Measurements from ENCODE around the gene XKR8.

Gene XKR8

DNA sequence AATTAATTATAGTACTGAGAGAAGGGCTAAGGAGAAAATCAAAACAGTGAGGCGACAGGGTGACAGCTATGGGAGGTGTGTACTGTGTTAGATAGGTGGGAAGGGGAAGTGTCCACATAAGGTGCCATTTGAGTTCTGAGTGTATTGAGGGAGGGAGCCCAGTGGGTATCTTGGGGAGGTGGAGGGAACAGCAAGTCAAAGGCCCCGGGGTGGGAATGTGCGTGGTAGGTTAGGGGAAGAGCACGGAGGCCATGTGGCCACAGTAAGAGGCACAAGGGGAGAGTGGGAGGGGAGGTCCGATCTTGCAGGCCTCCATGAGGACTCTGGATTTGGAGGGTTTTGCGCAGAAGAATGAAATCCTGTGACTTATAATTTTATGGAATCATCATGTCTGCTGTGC lies 3.0 kb upstream of the XKR8 start:
- DNase-seq, result no peak

DNA sequence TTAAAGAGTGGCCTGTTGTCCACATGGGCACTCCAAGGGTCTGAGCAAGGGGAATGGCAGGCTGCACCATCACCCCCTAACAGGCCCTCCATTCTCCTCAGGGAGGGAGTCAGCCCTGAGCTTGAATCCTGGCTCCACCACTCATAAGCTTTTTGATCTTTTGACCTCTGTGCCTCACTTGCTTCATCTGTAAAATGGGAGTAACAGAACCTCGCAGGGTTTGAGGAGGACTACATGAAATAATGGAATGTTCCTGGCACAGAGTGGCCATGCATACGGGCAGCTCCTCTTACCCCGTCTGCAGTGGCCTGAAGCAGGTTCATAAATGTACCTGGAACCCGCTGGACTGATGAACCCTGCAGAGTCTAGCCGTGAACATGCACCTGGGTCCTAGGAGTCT lies 2.1 kb upstream of the XKR8 start:
- no peak for DNase-seq

DNA sequence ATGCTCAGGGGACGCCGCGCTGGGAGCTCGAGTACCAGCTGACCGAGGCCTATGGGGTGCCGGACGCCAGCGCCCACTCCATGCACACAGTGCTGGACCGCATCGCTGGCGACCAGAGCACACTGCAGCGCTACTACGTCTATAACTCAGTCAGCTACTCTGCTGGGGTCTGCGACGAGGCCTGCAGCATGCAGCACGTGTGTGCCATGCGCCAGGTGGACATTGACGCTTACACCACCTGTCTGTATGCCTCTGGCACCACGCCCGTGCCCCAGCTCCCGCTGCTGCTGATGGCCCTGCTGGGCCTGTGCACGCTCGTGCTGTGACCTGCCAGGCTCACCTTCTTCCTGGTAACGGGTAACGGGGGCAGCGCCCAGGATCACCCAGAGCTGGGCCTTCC lies 1.3 kb upstream of the XKR8 start:
- DNase-seq, result no peak

DNA sequence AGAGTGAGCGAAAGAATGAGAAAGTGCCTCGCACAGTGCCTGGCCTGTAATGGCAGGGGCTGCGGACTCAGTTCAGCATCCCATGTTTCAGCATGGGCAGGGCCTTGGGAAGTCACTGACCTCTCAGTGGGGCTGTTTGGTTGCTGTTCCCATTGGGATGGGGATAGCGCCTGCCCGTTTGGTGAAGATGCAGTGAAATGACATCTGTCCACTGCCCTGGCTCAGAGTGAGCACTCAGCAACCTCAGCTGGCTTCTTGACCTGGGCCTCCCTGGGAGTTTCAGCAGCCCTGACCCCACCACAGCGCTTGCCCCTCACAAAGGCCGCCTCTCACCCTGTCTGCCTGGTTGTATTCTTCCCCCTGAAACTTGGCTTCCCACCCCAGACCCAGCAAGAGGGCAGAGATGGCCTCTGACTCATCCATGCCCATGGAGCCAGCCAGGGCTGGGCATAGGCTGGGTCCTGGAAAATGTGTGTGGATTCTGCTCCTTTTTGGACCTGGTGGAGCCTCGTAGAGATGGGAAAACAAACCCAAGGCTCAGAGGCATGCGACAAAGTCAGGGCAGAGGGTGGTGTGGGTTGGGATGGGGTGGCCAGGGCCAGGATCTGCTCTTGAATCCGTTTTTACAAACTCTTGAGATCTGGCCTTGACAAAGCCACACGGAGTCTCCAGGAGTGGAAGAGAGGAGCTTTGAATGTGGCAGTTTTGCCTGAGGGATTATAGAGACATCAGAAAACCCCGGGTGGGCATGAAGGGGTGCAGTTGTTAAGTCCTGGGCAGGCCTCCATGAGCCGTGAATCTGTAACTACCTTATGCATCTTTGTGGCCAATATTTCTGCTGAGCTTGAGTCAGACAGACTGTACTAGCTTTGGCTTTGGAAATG lies 1.2 kb downstream of the XKR8 start:
- no peak for DNase-seq

DNA sequence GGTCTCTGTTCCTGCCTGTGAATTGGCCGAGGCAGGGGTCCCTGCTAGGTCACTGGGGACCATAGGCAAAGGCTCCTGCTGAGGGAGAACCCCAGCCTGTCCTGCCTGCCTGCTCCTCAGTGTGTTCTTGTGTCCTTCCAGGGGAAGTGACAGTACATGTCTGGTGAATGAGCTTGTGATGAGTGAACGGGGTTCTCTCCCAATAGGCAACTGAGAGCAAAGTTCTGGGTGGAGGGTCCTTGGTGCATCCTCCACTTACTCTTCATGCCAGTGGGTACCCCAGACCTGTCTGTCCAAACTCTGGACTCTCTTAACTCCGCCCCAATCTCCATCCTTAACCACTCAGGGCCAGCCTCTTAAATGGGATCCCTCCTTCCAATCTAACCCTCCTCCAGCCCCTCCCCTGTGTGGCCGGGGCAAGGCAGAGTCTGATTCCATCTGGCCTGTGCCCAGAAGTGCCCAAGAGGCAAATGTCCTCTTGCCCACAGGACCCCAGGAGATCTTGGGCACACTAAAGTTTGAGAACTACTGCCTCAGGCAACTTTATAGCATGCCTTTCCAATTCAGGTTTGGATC lies 2.0 kb downstream of the XKR8 start:
- no peak for DNase-seq

DNA sequence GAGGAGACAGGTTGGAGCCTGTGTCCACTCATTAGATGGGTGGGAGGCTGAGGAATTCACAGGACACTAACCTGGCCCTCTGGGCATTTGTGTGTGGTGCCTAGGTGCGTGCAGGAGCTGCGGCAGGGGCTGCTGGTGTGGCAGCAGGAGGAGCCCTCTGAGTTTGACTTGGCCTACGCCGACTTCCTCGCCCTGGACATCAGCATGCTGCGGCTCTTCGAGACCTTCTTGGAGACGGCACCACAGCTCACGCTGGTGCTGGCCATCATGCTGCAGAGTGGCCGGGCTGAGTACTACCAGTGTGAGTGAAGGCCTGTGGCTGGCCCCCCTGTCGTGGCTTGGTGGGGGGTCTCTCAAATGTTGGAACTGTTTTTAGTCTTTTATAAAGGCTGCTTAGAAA lies 3.6 kb downstream of the XKR8 start:
- DNase-seq, result no peak

DNA sequence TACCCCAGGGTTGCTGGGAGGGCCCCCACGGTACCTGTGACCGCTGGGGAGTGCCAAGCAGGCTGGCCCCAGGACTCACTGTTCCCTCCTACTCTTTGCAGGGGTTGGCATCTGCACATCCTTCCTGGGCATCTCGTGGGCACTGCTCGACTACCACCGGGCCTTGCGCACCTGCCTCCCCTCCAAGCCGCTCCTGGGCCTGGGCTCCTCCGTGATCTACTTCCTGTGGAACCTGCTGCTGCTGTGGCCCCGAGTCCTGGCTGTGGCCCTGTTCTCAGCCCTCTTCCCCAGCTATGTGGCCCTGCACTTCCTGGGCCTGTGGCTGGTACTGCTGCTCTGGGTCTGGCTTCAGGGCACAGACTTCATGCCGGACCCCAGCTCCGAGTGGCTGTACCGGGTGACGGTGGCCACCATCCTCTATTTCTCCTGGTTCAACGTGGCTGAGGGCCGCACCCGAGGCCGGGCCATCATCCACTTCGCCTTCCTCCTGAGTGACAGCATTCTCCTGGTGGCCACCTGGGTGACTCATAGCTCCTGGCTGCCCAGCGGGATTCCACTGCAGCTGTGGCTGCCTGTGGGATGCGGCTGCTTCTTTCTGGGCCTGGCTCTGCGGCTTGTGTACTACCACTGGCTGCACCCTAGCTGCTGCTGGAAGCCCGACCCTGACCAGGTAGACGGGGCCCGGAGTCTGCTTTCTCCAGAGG lies 6.8 kb downstream of the XKR8 start:
- no peak for DNase-seq

DNA sequence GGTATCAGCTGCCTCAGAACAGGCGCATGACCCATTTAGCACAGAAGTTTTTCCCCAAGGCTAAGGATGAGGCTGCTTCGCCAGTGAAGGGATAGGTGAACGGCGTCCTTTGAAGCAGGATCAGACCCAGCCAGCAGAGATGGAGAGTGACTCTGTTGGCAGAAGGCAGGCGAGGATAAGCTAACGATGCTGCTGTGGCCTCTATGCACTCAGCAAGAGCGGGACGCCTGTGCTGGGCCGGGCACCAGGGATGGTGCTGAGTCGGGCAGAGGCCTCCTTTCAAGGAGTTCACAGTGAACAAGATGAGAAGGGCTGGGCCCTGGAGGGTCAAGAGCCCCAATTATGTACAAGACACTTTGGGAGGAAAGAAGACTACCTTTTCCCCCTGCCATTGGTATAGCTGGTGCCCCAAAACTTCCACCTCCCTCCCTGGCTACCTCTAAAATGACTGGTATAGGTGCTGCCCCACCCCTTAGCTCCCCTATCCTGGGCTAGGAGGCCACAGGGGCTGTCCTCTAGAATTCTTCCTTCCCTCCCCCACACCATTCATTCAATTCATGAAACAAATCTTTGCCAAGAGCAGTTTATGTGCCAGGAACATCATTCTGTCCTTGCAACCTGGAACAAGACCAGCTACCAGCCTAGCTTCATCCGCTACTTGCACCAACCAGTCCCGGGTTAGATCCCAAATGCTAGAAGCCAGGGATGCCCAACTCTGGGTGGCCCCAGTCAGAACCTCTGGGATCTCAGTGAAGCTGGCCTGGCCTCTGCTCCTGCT lies 7.5 kb downstream of the XKR8 start:
- DNase-seq, result no peak

DNA sequence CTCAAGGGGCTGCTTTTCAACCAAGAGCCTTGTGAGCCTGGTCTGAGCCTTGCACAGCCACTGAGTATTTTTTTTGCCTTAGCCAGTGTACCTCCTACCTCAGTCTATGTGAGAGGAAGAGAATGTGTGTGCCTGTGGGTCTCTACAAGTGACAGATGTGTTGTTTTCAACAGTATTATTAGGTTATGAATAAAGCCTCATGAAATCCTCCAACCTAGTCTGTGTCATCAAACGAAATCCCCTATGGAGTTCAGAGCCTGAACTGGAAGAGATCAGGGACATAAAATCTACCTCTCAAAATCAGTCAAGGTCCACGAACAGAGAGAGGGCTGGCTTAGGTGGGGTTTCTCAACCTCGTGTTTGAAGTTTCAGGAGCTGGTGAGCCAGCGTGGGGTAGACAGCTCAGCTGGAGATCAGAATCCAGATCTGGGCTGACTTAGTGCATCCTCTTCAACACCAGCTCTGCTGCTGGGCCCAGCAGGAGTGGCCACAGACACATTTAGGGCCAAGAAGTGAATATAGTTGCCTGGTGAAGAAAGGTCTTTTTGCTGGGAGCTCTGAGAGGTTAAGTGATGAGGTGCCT lies 8.2 kb downstream of the XKR8 start:
- no peak for DNase-seq

DNA sequence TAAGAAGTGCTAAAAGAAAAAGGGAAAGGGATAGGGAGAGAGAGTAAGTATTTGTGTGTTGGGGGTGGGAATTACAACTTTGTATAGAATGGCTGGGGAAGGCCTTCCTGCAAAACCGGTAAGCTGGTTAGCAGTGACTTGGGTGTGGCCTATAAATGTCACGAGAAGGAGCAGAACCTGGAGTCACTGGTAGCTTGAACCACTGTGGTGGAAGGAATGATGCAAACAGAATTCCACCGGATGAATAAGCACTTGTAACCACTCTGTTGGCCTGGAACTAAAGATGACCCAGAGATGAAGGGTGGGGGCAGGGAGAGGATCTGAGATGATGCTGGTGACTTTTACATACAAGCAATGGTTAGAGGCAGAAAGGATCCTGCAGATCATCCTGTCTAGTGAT lies 8.9 kb downstream of the XKR8 start:
- no peak for DNase-seq

DNA sequence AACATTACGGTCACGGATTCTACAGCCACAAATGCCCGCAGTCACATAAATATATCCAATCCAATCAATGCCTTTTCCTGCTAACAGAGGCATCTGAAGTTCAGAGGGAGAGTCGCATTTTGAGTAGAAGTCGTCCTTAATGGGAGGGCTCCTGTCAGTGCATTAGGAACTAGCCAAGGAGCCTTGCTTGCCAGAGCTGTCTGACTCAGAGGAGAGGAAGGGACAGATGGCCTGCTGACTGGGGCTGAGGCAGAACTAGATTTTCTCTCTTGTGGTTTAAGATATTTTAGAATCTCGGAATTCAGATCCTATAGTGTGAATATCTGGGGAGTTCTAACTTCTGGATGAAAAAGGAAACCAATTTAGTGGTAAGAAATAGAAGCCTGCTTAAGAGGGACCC lies 10.6 kb downstream of the XKR8 start:
- no peak for DNase-seq

DNA sequence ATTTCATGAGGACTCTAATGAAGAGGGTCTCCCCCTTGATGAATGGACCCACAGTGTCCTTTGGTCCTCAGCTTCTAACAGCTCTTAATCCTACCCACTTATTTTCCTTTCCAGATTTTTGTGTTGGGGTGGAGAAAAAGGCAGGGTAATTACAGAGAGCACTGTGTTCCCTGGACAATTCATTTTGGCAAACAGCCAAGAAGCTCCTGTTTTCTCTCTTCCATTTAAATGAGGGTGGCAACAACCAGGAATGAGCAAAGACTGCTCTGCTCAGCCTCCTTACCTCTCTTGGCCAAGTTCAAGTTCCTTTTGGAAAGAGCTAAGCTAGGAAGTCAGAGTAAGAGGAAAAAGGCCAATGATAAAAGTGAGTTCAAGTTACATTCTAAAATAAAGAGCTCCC lies 11.9 kb downstream of the XKR8 start:
- no peak for DNase-seq

DNA sequence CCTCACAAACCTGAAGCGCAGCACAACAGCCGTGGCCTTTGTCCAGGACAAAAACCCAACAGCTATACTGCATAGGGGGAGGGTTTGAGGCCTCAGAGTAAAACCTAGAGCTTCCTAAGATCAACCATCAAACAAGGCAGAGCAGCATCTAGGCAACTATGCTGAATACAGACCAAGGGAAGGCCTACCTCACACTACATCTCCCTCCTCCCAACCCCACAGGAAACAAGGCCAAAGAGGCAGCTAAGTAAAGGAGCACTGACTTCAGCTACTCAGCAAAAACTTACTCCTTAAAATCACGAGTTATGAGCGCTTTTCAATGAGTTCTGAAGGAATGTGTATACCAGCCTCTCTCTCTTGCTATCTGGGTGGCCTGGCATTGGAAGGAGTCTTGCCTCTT lies 12.4 kb downstream of the XKR8 start:
- peak in 1 of 5 experiments; percentile 50 for DNase-seq

DNA sequence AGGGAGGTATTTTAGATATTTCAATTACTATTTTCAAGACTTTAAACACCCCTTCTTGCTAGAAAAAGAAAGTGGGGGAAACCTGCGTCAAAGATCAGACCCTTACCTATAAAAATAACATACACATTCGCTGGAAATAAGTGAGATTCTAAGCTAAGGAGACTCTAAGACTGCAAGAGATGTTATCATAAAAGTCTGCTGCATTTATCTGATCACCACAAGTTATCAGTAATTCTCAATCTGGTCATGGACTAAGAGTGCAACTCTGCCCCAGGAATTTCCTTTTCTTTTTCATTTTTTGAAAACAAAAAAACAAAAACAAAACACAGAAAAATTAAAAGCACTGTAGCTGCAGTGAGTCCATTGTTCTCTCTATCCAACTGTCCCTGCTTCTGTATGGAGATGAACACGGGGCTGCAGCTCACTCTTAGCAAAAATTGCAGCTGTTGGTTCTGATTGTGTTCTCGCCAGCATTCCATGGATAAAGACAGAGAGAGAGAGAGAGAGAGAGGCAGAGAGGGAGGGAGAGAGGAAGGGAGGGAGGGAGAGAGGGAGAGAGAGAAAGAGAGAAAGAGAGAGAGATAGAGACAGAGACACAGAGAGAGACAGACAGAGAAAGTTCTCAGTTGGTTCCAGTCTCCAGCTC lies 14.1 kb downstream of the XKR8 start:
- DNase-seq, result peak in 1 of 5 experiments; percentile 64

DNA sequence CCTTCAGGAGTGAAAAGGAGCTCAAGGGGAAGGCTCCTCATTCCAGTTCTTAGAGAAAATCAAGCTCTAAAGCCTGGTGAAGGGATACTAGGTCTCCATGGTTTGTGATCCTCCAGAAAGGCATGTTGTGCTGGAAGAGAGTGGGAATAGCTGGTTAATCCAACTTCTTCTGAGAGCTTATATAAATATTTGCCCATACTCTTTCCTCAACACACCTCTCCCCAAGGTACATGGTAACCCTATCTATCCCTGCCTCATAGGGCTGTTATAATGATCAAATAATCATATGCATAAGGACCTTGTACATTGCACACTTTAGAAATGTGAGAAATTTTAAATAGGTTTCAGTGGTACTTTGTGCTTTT lies 14.6 kb downstream of the XKR8 start:
- DNase-seq, result no peak

DNA sequence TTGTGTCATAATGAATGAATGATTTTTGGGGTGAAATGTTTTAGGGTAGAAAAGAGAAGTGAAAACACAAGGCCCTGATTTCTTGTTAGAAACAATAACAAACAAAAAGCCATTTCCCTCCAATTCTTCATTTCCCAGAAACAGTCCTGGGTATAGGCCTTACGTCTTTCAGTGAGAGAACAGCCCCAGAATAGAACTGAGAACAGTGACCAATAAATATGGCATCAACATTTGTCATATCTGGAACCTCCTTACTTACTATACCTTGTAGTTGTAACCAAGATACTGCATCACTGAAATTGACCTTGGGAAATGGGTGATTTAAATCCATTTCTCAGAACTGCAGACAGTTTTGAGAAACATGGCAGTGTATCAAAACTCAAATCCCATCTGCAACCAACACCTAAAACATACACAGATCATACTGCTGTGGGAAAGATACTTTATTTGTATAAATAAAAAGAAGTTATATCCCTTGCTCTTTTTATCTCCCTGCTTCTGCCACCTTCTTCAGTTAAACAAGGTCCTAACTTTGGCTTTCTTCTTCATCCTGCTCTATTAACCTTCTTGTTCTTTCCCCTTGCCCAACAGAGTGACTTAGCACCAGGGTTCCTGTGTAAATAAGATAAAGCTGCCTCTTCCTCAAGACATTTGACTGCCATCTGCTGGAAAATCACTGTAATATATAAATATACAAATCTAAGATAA lies 19.5 kb downstream of the XKR8 start:
- DNase-seq, result peak in 2 of 5 experiments; percentile 30 to 79

DNA sequence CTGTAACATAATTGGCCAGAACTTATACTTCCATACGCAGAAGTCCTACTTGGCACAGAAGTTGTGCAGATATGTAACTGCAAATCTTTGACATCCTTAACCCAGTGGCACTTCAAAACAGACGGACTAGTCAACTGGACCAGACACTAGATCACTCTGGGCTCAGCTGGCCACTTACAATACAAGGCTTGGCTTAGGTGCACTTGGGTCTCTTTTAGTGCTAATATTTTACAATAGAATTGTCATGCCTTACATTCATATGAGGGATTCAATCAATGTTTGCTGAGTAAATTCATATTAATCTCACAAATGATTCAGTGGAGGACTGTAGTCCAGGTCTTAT lies 20.1 kb downstream of the XKR8 start:
- DNase-seq, result no peak

DNA sequence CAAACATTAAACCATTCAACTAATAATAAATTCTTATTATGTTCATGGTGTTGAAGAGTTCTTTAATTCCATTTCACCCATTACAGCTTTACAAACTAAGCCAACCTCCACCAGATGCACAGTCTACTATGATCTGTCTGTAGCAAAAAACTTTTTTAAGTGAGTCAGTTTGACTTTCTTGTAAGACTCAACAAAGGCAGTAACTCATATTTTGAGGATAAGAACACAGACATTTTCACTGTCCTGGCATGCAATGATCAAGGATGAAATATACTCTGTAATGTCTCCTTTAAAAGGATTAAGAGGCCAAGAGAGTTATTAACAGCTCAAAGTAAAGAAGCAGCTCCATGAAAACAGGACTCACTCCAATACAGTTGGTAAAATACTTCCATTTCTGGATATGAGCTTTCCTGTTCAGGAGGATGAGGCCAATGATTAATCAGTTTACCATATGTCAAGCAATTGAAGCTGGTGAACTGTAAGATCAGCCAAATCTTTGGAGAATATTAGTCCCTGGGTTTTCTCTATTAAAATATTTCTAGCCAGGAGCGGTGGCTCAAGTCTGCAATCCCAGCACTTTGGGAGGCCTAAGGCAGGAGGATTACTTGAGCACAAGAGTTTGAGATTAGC lies 20.6 kb downstream of the XKR8 start:
- DNase-seq, result no peak

DNA sequence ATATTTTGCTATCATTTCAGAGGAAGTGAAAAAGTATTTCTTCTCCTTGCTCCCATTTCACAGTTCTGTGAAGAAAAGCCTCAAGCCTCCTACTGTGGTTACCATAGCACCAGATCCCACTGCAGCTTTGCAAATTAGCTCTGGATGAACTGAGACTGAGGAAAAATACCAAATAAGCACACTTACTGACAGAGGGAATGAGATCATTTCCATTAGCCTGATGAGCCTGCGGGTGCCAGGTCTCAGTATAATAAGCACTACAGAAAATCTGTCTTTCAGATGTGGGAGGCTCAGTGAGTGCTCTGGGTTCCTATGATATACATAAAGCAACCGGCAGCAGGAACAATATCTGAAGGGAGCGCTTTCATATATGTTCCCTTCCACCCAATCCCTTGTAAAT lies 21.4 kb downstream of the XKR8 start:
- DNase-seq, result no peak

DNA sequence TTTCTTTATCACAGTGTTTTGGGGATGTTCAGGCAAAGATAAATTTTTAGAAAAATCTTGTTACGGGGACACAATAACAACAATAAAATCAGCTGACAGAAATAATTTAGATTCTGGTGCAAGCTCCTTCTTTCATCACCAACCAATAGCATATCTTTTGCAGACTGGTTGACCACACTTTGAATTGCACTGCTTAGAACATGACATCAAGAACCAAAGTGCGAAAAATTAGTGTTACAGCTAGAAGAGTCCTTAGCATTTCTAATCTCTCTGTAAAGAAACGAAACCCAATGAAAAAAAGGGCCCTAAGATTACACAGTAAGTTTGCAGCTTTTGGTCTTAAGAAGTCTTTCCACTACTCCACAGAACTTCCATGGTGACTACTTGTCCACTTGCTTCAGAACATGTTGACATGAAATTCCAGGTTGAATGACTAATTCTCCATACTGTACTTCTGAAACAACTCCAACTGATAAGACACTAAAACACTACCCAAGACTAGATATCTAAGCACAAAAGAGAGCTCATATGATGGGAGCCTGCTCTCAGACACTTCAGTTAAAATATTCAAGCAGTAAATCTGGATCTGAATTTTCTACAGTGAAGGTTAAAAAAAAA lies 31.3 kb downstream of the XKR8 start:
- DNase-seq, result no peak

DNA sequence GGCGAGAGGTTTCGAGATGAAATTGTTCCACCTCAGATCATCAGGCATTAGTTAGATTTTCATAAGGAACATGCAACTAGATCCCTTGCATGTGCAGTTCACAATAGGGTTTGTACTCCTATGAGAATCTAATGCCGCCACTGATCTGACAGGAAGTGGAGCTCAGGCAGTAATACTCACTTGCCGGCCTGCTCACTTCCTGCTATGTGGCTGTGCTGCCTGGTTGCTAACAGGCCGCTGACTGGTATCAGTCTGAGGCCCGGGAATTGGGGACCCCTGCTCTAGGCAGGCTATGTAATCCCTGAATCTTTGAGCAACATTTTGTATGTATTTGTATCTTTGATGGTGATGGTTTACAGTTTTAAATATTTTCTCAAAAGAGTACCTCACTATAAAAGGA lies 32.5 kb downstream of the XKR8 start:
- DNase-seq, result peak in 4 of 5 experiments; percentile 3 to 79 (median 34)

Measured in T-helper 2 cell (primary cell).